ENCODE measurements around the gene TEF. TPM values are rescaled to one million over a fixed set of nuclear protein-coding genes. Genes with fewer than 3 reads are reported as not detected.

TEF gene
- polyA plus RNA-seq, 1 experiment = 28.7 TPM

- ChIA-PET CTCF (interaction anchor here (1.8 to 6.9 kb wide), 4 partner anchors 40 to 120 kb away, joined by 10 to 170 read pairs (median 55); partner anchors contain the start of gene TOB2), POLR2A (no interaction called here)
- no peak for TF ChIP-seq CTCF (IDR thresholded peaks at IDR 0.05; ENCODE audit: insufficient read depth, low read depth, low read length)
These were observed 23.8 kb downstream of the TEF start for GRCh38 chr22:41405588-41405987.

GRCh38 chr22:41406410-41406809 is 24.7 kb downstream of the TEF start:
- no peaks in the 10 kb centered on the region for H3K27me3 ChIP-seq (ENCODE audit: control insufficient read depth, insufficient read depth, low read length)
- no peak for TF ChIP-seq CTCF (IDR thresholded peaks at IDR 0.05; ENCODE audit: insufficient read depth, low read depth, low read length)
- H3K36me3 ChIP-seq (ENCODE audit: control insufficient read depth, insufficient read depth, low read length) = no peaks in the 10 kb centered on the region
- DNase-seq (ENCODE audit: low read depth) = no peak
- ChIA-PET CTCF (interaction anchor here (1.8 kb wide), 1 partner anchor 111 kb away, joined by 10 read pairs; no protein-coding TSS in a partner anchor), POLR2A (no interaction called here)
- no peak overlapping the region for H3K4me3 ChIP-seq (ENCODE audit: low read depth, low read length)

More at GRCh38 chr22:41405588-41405987, 23.8 kb downstream of the TEF start:
- Histone ChIP-seq H3K27me3 (ENCODE audit: control insufficient read depth, insufficient read depth, low read length) (no peaks in the 10 kb centered on the region), H3K4me3 (ENCODE audit: low read depth, low read length) (no peak overlapping the region), H3K36me3 (ENCODE audit: control insufficient read depth, insufficient read depth, low read length) (no peaks in the 10 kb centered on the region)
- no peak for DNase-seq (ENCODE audit: low read depth)

GRCh38 chr22:41407433-41407832 is 25.7 kb downstream of the TEF start:
- no peaks in the 10 kb centered on the region for H3K36me3 ChIP-seq (ENCODE audit: control insufficient read depth, insufficient read depth, low read length)
- CTCF ChIA-PET = interaction anchor here (0.7 to 1.8 kb wide), 2 partner anchors 106 to 110 kb away, joined by 3 to 10 read pairs; no protein-coding TSS in a partner anchor
- TF ChIP-seq CTCF (IDR thresholded peaks at IDR 0.05; ENCODE audit: insufficient read depth, low read depth, low read length) = no peak
- POLR2A ChIA-PET = no interaction called here
- no peak overlapping the region for H3K4me3 ChIP-seq (ENCODE audit: low read depth, low read length)
- no peaks in the 10 kb centered on the region for H3K27me3 ChIP-seq (ENCODE audit: control insufficient read depth, insufficient read depth, low read length)
- DNase-seq (ENCODE audit: low read depth) = no peak

GRCh38 chr22:41408665-41409064 is 26.9 kb downstream of the TEF start:
- H3K4me3 ChIP-seq (ENCODE audit: low read depth, low read length) = no peak overlapping the region
- POLR2A ChIA-PET = no interaction called here

GRCh38 chr22:41410311-41410751 is 28.6 kb downstream of the TEF start:
- ChIA-PET POLR2A (interaction anchor here (0.6 kb wide), 1 partner anchor 114 kb away, joined by 3 read pairs; no protein-coding TSS in a partner anchor), CTCF (interaction anchor here (0.8 to 1.3 kb wide), 4 partner anchors 54 to 133 kb away, joined by 3 to 4 read pairs (median 3); partner anchors contain the start of gene POLR3H)
- no peak for DNase-seq (ENCODE audit: low read depth)
- Histone ChIP-seq H3K4me3 (ENCODE audit: low read depth, low read length) (no peak overlapping the region), H3K27me3 (ENCODE audit: control insufficient read depth, insufficient read depth, low read length) (no peaks in the 10 kb centered on the region), H3K36me3 (ENCODE audit: control insufficient read depth, insufficient read depth, low read length) (no peaks in the 10 kb centered on the region)
- no peak for TF ChIP-seq CTCF (IDR thresholded peaks at IDR 0.05; ENCODE audit: insufficient read depth, low read depth, low read length)

More at GRCh38 chr22:41408665-41409064, 26.9 kb downstream of the TEF start:
- Histone ChIP-seq H3K36me3 (ENCODE audit: control insufficient read depth, insufficient read depth, low read length) (no peaks in the 10 kb centered on the region), H3K27me3 (ENCODE audit: control insufficient read depth, insufficient read depth, low read length) (no peaks in the 10 kb centered on the region)
- CTCF ChIA-PET = no interaction called here
- no peak for DNase-seq (ENCODE audit: low read depth)
- no peak for TF ChIP-seq CTCF (IDR thresholded peaks at IDR 0.05; ENCODE audit: insufficient read depth, low read depth, low read length)

Data from BJ (cell line).